OCI-LY1 (cell line): ENCODE measurements around the gene CFAP57.

Source experiments
- H2AFZ ChIP-seq: fragments of 200-600 bp; sonication (generic), shearing (Covaris generic); 2 replicates; pipeline ENCODE4 v1.6.0; 2014; ENCODE audit warnings: antibody characterized with exemption, mild to moderate bottlenecking, low read length
- H3F3A ChIP-seq: fragments of 200-600 bp; sonication (generic), shearing (Covaris generic); 2 replicates; pipeline ENCODE4 v1.6.0; 2014; ENCODE audit warnings: mild to moderate bottlenecking, antibody characterized with exemption, low read length, moderate library complexity; ENCODE audit not compliant: insufficient read depth
- H3K27ac ChIP-seq: fragments of 200-600 bp; sonication (generic); 2 replicates; pipeline ENCODE4 v1.5.1; 2014; ENCODE audit warnings: low read length, mixed run types, mild to moderate bottlenecking, low read depth; ENCODE audit not compliant: poor library complexity, severe bottlenecking
- H3K27me3 ChIP-seq: fragments of 200-600 bp; sonication (generic); 2 replicates; pipeline ENCODE4 v1.6.0; 2014; ENCODE audit warnings: antibody characterized with exemption, mild to moderate bottlenecking, low read length, moderate library complexity; ENCODE audit not compliant: insufficient read depth
- H3K36me3 ChIP-seq: fragments of 200-600 bp; sonication (generic); 2 replicates; pipeline ENCODE4 v1.6.1; 2014; ENCODE audit warnings: mild to moderate bottlenecking, antibody characterized with exemption, low read length, moderate library complexity, mixed read lengths; ENCODE audit not compliant: insufficient read depth
- H3K4me1 ChIP-seq: fragments of 200-600 bp; sonication (generic); 2 replicates; pipeline ENCODE4 v1.5.1; 2014; ENCODE audit warnings: mild to moderate bottlenecking, low read length, moderate library complexity; ENCODE audit not compliant: insufficient read depth, severe bottlenecking
- H3K4me2 ChIP-seq: fragments of 200-600 bp; sonication (generic), shearing (Covaris generic); 2 replicates; pipeline ENCODE4 v1.6.1; 2014; ENCODE audit warnings: low read length
- H3K4me3 ChIP-seq: fragments of 200-600 bp; sonication (generic); 2 replicates; pipeline ENCODE4 v1.5.1; 2014; ENCODE audit warnings: low read length, low read depth, mild to moderate bottlenecking, mixed read lengths; ENCODE audit not compliant: poor library complexity, severe bottlenecking
- H3K79me2 ChIP-seq: fragments of 200-600 bp; shearing (Covaris generic); 2 replicates; pipeline ENCODE4 v1.6.1; 2016; ENCODE audit warnings: mixed run types, low read length, mixed read lengths; ENCODE audit not compliant: insufficient read depth
- H3K9ac ChIP-seq: fragments of 200-600 bp; sonication (generic), shearing (Covaris generic); 2 replicates; pipeline ENCODE4 v1.6.1; 2014; ENCODE audit warnings: mild to moderate bottlenecking, low read length, mixed read lengths
- H3K9me2 ChIP-seq: fragments of 200-600 bp; sonication (generic), shearing (Covaris generic); 2 replicates; pipeline ENCODE4 v1.6.1; 2014; ENCODE audit warnings: low read depth, mild to moderate bottlenecking, low read length, mixed read lengths
- H3K9me3 ChIP-seq: fragments of 200-600 bp; shearing (Covaris generic); 2 replicates; pipeline ENCODE4 v1.6.1; 2014; ENCODE audit warnings: low read length, mixed read lengths
- H4K20me1 ChIP-seq: fragments of 200-600 bp; sonication (generic), shearing (Covaris generic); 2 replicates; pipeline ENCODE4 v1.6.0; 2016; ENCODE audit warnings: mild to moderate bottlenecking, low read length; ENCODE audit not compliant: insufficient read depth
- CTCF ChIP-seq: fragments of 200-600 bp; sonication (generic), shearing (Covaris generic); IDR thresholded peaks from 2 replicates; pipeline ENCODE4 v1.5.1; 2017; ENCODE audit warnings: mild to moderate bottlenecking, antibody characterized with exemption, low read length, moderate library complexity, mixed read lengths
- EZH2 ChIP-seq: fragments of 200-600 bp; sonication (generic), shearing (Covaris generic); IDR thresholded peaks from 2 replicates; pipeline ENCODE4 v1.8.0; 2017; ENCODE audit warnings: borderline replicate concordance, mixed run types, mild to moderate bottlenecking, antibody characterized with exemption, low read length, moderate library complexity, mixed read lengths

Gene CFAP57

GRCh38 chr1:43303471-43304313 is 131.6 kb downstream of the CFAP57 start:
- Histone ChIP-seq H3K79me2 (no peaks in the 10 kb centered on the region), H3K36me3 (no peaks in the 10 kb centered on the region), H3K27me3 (peaks cover 7% of the 10 kb centered on the region; the same call in 1 of the 2 replicates), H4K20me1 (no peaks in the 10 kb centered on the region), H3K4me1 (no peaks in the 10 kb centered on the region), H3K9ac (no peak overlapping the region), H3K9me2 (no peaks in the 10 kb centered on the region), H3K4me2 (no peak overlapping the region), H3K4me3 (no peak overlapping the region), H3F3A (no peaks in the 10 kb centered on the region), H3K9me3 (no peaks in the 10 kb centered on the region), H2AFZ (no peak overlapping the region), H3K27ac (no peak overlapping the region)
- TF ChIP-seq EZH2 (no peak), CTCF (no peak)
